Measurements from ENCODE around the gene PLEKHG5. TPM values are rescaled to one million over a fixed set of nuclear protein-coding genes. Genes with fewer than 3 reads are reported as not detected.
A peak's percentile ranks its signal among the peaks of the same experiment; 100 is the strongest.

The PLEKHG5 gene
- total RNA-seq, 4 donors from 2014 or later, result 6.6 to 24.6 (median 7.9) TPM

DNA sequence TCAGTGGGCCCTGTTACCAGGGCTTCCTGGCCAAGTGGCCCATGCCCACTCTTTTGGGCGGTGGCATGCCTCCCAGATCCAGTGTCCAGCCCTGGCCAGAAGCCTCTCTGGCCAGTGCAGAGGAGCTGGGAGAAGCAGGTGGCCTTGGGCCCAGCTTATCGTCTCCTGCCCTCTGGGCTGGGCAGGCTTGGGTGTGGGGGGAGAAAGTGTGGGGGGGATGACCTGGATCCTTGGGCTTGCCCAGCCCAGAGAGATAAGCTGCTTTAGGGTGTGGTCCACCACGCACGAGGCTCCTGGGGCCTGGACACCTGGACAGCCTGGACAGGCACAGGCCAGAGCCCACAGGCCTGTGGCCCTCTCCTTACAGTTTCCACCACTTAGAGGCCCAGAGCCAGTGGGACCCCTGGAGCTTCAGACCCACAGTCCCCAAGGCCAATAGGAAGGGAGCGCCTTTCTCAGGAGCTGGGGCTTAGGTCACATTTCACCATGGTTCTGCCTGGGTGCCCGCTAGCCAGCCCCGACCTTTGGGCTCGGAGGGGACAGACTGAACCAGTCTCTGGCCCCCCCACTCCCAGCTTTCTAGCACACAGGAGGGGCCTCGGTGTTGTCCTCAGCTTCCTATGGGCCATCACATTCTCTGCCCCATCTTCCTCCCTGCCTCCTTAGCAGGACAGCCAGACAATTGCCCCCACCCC is 65.0 kb downstream of the PLEKHG5 start:
- TF ChIP-seq, protein P1, sequence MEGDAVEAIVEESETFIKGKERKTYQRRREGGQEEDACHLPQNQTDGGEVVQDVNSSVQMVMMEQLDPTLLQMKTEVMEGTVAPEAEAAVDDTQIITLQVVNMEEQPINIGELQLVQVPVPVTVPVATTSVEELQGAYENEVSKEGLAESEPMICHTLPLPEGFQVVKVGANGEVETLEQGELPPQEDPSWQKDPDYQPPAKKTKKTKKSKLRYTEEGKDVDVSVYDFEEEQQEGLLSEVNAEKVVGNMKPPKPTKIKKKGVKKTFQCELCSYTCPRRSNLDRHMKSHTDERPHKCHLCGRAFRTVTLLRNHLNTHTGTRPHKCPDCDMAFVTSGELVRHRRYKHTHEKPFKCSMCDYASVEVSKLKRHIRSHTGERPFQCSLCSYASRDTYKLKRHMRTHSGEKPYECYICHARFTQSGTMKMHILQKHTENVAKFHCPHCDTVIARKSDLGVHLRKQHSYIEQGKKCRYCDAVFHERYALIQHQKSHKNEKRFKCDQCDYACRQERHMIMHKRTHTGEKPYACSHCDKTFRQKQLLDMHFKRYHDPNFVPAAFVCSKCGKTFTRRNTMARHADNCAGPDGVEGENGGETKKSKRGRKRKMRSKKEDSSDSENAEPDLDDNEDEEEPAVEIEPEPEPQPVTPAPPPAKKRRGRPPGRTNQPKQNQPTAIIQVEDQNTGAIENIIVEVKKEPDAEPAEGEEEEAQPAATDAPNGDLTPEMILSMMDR (IDR thresholded peaks at IDR 0.05), result no peak
- ATAC-seq (ENCODE audit: low FRiP score) (no peak), DNase-seq (ENCODE audit: low spot score) (no peak)

GRCh38 chr1:6425658-6426057 is 65.8 kb downstream of the PLEKHG5 start:
- ATAC-seq (ENCODE audit: low FRiP score) (no peak), DNase-seq (ENCODE audit: low spot score) (no peak)
- TF ChIP-seq, protein P1 (IDR thresholded peaks at IDR 0.05), result no peak

DNA sequence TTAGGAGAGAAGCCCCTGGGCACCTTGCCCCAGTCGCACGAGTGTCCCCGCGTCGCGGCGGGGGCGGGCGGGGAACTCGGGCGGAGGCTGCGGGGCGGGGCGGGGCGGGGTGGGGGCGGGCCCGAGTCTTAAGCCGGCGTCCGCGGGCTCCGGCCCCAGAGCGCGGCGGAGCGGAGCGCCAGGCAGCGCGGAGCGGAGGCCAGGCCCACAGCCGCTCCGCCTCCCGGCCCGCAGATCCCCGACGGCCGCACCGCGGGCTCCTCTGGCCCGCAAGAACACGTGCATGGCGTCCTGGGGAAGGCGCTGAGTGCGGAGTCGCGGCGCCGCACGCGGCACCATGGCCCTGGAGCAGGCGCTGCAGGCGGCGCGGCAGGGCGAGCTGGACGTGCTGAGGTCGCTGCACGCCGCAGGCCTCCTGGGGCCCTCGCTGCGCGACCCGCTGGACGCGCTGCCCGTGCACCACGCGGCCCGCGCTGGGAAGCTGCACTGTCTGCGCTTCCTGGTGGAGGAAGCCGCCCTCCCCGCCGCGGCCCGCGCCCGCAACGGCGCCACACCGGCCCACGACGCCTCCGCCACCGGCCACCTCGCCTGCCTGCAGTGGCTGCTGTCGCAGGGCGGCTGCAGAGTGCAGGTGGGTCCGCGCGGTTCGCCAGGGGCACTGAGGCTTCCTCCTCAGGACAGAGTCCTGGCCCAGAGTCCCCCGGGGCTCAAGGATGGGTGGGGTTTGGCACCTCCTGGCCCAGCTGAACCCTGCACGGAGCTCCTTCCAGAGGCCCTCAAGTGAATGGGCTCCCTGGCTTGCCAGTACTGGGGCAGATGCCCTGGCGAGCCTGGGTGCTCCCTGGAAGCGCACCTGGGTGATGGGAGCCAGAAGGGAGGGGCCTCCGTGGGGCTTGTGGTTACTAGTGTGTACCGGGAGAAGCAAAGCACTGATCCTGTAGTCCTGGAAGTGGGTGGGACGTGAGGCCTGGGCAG is 66.6 kb downstream of the PLEKHG5 start, which contains the start of gene ESPN:
ESPN (plus strand) TSS at position 158 of the 975 bp plus-strand sequence; CDS start at position 338, 180 bp downstream.
- no peak for ATAC-seq (ENCODE audit: low FRiP score)
- DNase-seq (ENCODE audit: low spot score), result no peak

GRCh38 chr1:6424000-6424565 is 67.4 kb downstream of the PLEKHG5 start:
- ATAC-seq (ENCODE audit: low FRiP score), result no peak

More for the DNA sequence above, 66.6 kb downstream of the PLEKHG5 start, which contains the start of gene ESPN:
- TF ChIP-seq, protein P1 (IDR thresholded peaks at IDR 0.05), result no peak

DNA sequence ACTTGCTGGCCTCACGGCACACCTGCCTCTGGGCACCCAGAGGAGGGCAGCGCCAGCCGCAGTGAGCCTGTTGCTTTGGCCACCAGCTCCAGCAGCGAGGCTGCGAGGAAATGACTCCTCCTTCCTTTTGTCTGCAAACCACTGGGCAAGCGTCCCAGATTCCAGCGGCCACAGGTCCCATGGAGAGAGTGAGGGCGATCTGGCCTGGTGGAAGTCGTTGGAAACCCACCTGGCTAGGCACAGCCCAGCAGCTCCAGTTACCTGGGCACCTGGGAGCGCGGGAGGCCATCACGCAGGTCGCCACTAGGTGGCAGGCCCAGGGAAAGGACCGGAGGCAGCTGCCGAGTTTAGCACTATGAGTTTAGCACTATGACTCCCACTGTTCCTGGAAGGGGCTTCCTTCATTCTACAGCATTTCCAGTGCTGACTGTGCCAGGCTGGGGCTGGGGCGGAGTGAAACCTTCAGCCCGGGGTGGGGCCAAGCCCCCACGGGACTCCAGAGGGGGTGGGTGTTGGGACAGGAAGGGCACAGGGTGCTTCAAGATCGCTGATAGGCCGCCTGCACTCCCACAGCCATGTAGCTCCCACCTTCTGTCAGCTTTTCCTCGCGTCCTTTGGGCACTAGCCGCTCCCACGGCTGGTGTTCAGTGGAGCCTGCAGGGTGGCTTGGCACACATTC is 68.0 kb downstream of the PLEKHG5 start:
- DNase-seq (ENCODE audit: low spot score) (no peak), ATAC-seq (ENCODE audit: low FRiP score) (peak; percentile 55)
- TF ChIP-seq, protein P1 (IDR thresholded peaks at IDR 0.05), result no peak

More at GRCh38 chr1:6424000-6424565, 67.4 kb downstream of the PLEKHG5 start:
- no peak for DNase-seq (ENCODE audit: low spot score)
- TF ChIP-seq, protein P1 (IDR thresholded peaks at IDR 0.05), result no peak

- no peak for ATAC-seq (ENCODE audit: low FRiP score)
- DNase-seq (ENCODE audit: low spot score), result no peak
- TF ChIP-seq, protein P1 (IDR thresholded peaks at IDR 0.05), result no peak
Observed at GRCh38 chr1:6421266-6421665, 70.2 kb downstream of the PLEKHG5 start.

Data from omental fat pad (tissue), 4 donors.